WTC11 (cell line): ENCODE measurements around the gene PRKCB. TPM values are rescaled to one million over a fixed set of nuclear protein-coding genes. Genes with fewer than 3 reads are reported as not detected.
A peak's percentile ranks its signal among the peaks of the same experiment; 100 is the strongest.

Experiments
- ATAC-seq: fragments of 200-7000 bp; cut with Tn5 transposase; 2 replicates; pipeline ENCODE4 v1.10.0; 2021; ENCODE audit warnings: mild to moderate bottlenecking, moderate library complexity
- CTCF ChIA-PET: fragments of 300-600 bp; sonication (Branson Sonifier 250); formaldehyde crosslinking; loops from one replicate; lab custom pipeline; 2021; ENCODE audit warnings: antibody characterized with exemption; lab: Charles Lee
- POLR2A ChIA-PET: fragments of 350-600 bp; sonication (Branson Sonifier 250); formaldehyde crosslinking; loops from one replicate; lab custom pipeline; 2021; ENCODE audit warnings: antibody characterized with exemption; lab: Charles Lee
- DNase-seq: peaks from one replicate; pipeline ENCODE4 v3.0.0; 2021; ENCODE audit warnings: low spot score
- H3K27ac Mint-ChIP-seq: 2 replicates; pipeline ENCODE4 v1.8.0; 2021; ENCODE audit warnings: mixed read lengths
- H3K27me3 Mint-ChIP-seq: 2 replicates; pipeline ENCODE4 v1.8.0; 2021; ENCODE audit warnings: low read depth, mild to moderate bottlenecking, moderate library complexity, mixed read lengths
- H3K36me3 Mint-ChIP-seq: 2 replicates; pipeline ENCODE4 v1.8.0; 2021; ENCODE audit warnings: mixed read lengths
- H3K4me1 Mint-ChIP-seq: 2 replicates; pipeline ENCODE4 v1.8.0; 2022; ENCODE audit warnings: mixed read lengths
- H3K4me3 Mint-ChIP-seq: 2 replicates; pipeline ENCODE4 v1.8.0; 2021; ENCODE audit warnings: mild to moderate bottlenecking, moderate library complexity, mixed read lengths
- H3K9me3 Mint-ChIP-seq: 2 replicates; pipeline ENCODE4 v1.8.0; 2021; ENCODE audit warnings: mixed read lengths
- AR ChIP-seq: fragments of 250-450 bp; sonication (Bioruptor Pico); IDR thresholded peaks from 2 replicates; pipeline ENCODE4 v1.9.0; 2021; ENCODE audit warnings: mild to moderate bottlenecking
- ATF6 ChIP-seq: sonication (generic); formaldehyde crosslinking; IDR thresholded peaks from 2 replicates; pipeline ENCODE4 v1.8.1; 2023; ENCODE audit warnings: mild to moderate bottlenecking, missing genetic modification reagents
- CREM ChIP-seq: sonication (generic); formaldehyde crosslinking; IDR thresholded peaks from 2 replicates; pipeline ENCODE4 v1.8.1; 2022; ENCODE audit warnings: mild to moderate bottlenecking, missing genetic modification reagents, moderate library complexity
- FOXP4 ChIP-seq: sonication (generic); formaldehyde crosslinking; IDR thresholded peaks from 2 replicates; pipeline ENCODE4 v1.8.0; 2022; ENCODE audit warnings: mild to moderate bottlenecking, missing genetic modification reagents
- GABPB1 ChIP-seq: sonication (generic); formaldehyde crosslinking; IDR thresholded peaks from 2 replicates; pipeline ENCODE4 v1.8.1; 2023; ENCODE audit warnings: mild to moderate bottlenecking, missing genetic modification reagents
- HMGA2 ChIP-seq: fragments of 250-450 bp; sonication (Bioruptor Pico); IDR thresholded peaks from 2 replicates; pipeline ENCODE4 v1.4.0; 2021; ENCODE audit warnings: mild to moderate bottlenecking, moderate library complexity
- PREB ChIP-seq: sonication (generic); formaldehyde crosslinking; IDR thresholded peaks from 2 replicates; pipeline ENCODE4 v1.8.1; 2022; ENCODE audit warnings: mild to moderate bottlenecking, missing genetic modification reagents, moderate library complexity, borderline replicate concordance
- RELA ChIP-seq: sonication (generic); formaldehyde crosslinking; IDR thresholded peaks from 2 replicates; pipeline ENCODE4 v1.8.1; 2022; ENCODE audit warnings: missing genetic modification reagents, mild to moderate bottlenecking, borderline replicate concordance
- SMAD3 ChIP-seq: sonication (generic); formaldehyde crosslinking; IDR thresholded peaks from 2 replicates; pipeline ENCODE4 v1.8.0; 2022; ENCODE audit warnings: missing genetic modification reagents, mild to moderate bottlenecking, borderline replicate concordance
- SMAD4 ChIP-seq: sonication (generic); formaldehyde crosslinking; IDR thresholded peaks from 2 replicates; pipeline ENCODE4 v1.8.0; 2022; ENCODE audit warnings: mild to moderate bottlenecking, missing genetic modification reagents
- SP1 ChIP-seq: sonication (generic); formaldehyde crosslinking; conservative IDR thresholded peaks from 2 replicates; pipeline ENCODE4 v1.8.1; 2022; ENCODE audit warnings: missing genetic modification reagents
- USF2 ChIP-seq: sonication (generic); formaldehyde crosslinking; IDR thresholded peaks from 2 replicates; pipeline ENCODE4 v1.8.1; 2023; ENCODE audit warnings: mild to moderate bottlenecking, missing genetic modification reagents, moderate library complexity
- ZNF281 ChIP-seq: sonication (generic); formaldehyde crosslinking; IDR thresholded peaks from 2 replicates; pipeline ENCODE4 v1.8.0; 2023; ENCODE audit warnings: mild to moderate bottlenecking, missing genetic modification reagents
- ZNF532 ChIP-seq: fragments of 250-450 bp; sonication (Bioruptor Pico); IDR thresholded peaks from 2 replicates; pipeline ENCODE4 v1.9.0; 2021; ENCODE audit warnings: mild to moderate bottlenecking, borderline replicate concordance
- total RNA-seq: library from RNA; stranded (reverse); gene quantifications from 3 replicates; pipeline ENCODE4 v1.2.3, GENCODE V29; 2021
- TF ChIP-seq, protein P1 (sequence below): fragments of 250-450 bp; sonication (Bioruptor Pico); IDR thresholded peaks from 2 replicates; pipeline ENCODE4 v2.1.2; 2022; ENCODE audit warnings: mild to moderate bottlenecking, moderate library complexity

The PRKCB gene
- total RNA-seq, 1 experiment from 2014 or later: 6.9 TPM

GRCh38 chr16:23865853-23866252, 30.1 kb downstream of the PRKCB start:
- POLR2A ChIA-PET: no interaction called here
- Mint-ChIP-seq H3K27me3 (peaks cover 97% of the 10 kb centered on the region), H3K4me3 (no peak overlapping the region), H3K9me3 (no peaks in the 10 kb centered on the region), H3K36me3 (no peaks in the 10 kb centered on the region), H3K4me1 (peaks cover 19% of the 10 kb centered on the region), H3K27ac (no peak overlapping the region)
- peak; percentile 20 for DNase-seq
- TF ChIP-seq RELA (CRISPR knock-in tag) (no peak), FOXP4 (CRISPR knock-in tag) (no peak), ATF6 (CRISPR knock-in tag) (no peak), CREM (CRISPR knock-in tag) (no peak), ZNF281 (CRISPR knock-in tag) (no peak), SMAD4 (CRISPR knock-in tag) (no peak), USF2 (CRISPR knock-in tag) (no peak), SP1 (CRISPR knock-in tag) (no peak), AR (no peak), SMAD3 (CRISPR knock-in tag) (no peak), PREB (no peak), ZNF532 (CRISPR knock-in tag) (no peak), GABPB1 (no peak), HMGA2 (CRISPR knock-in tag) (no peak)
- TF ChIP-seq, protein P1, sequence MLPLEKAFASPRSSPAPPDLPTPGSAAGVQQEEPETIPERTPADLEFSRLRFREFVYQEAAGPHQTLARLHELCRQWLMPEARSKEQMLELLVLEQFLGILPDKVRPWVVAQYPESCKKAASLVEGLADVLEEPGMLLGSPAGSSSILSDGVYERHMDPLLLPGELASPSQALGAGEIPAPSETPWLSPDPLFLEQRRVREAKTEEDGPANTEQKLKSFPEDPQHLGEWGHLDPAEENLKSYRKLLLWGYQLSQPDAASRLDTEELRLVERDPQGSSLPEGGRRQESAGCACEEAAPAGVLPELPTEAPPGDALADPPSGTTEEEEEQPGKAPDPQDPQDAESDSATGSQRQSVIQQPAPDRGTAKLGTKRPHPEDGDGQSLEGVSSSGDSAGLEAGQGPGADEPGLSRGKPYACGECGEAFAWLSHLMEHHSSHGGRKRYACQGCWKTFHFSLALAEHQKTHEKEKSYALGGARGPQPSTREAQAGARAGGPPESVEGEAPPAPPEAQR (CRISPR knock-in tag): no peak
- ATAC-seq: peak; percentile 87
- CTCF ChIA-PET: interaction anchor here (1.7 kb wide), 1 partner anchor 144 kb away, joined by 8 read pairs; no protein-coding TSS in a partner anchor
